ENCODE data around the gene SIRPG. TPM values are rescaled to one million over a fixed set of nuclear protein-coding genes. Genes with fewer than 3 reads are reported as not detected.

The SIRPG gene
- total RNA-seq, 1 donor from 2014 or later, result not detected

DNA sequence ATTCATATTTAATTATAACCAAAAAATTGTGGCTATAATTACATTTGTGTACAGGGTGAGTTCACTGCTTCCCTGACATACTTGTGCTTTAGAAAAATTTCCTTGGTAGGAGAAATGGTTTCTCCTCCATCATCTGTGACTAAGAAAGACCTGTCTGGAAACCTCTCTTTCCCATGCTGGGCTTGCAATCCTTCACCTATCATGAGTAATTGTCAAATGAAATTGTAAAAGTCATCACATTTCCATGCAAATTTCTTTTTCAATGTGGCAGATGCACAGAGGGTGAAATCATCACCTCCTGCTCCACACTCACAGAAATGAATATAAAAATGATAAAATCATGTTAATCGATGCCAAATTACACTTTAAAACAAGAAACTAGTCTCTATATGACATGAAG, 36.3 kb downstream of the SIRPG start:
- no peaks in the 10 kb centered on the region for H3F3A ChIP-seq (ENCODE audit: low read depth)
- TF ChIP-seq EZH2 (IDR thresholded peaks at IDR 0.05) (no peak), EZH2phosphoT487 (IDR thresholded peaks at IDR 0.05) (no peak)
- TF ChIP-seq, protein P1, sequence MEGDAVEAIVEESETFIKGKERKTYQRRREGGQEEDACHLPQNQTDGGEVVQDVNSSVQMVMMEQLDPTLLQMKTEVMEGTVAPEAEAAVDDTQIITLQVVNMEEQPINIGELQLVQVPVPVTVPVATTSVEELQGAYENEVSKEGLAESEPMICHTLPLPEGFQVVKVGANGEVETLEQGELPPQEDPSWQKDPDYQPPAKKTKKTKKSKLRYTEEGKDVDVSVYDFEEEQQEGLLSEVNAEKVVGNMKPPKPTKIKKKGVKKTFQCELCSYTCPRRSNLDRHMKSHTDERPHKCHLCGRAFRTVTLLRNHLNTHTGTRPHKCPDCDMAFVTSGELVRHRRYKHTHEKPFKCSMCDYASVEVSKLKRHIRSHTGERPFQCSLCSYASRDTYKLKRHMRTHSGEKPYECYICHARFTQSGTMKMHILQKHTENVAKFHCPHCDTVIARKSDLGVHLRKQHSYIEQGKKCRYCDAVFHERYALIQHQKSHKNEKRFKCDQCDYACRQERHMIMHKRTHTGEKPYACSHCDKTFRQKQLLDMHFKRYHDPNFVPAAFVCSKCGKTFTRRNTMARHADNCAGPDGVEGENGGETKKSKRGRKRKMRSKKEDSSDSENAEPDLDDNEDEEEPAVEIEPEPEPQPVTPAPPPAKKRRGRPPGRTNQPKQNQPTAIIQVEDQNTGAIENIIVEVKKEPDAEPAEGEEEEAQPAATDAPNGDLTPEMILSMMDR (IDR thresholded peaks at IDR 0.05), result no peak
- no peak overlapping the region for H3K9ac ChIP-seq
- Mint-ChIP-seq H3K36me3 (no peaks in the 10 kb centered on the region), H3K4me3 (no peak overlapping the region), H3K27ac (no peak overlapping the region), H3K27me3 (ENCODE audit: insufficient read depth, low read depth) (peaks cover 3% of the 10 kb centered on the region), H3K4me1 (peaks cover 3% of the 10 kb centered on the region), H3K9me3 (peaks cover 6% of the 10 kb centered on the region)
- H3K9me3 ChIP-seq (ENCODE audit: low read depth), result no peaks in the 10 kb centered on the region
- no peak overlapping the region for H3K4me3 ChIP-seq
- H3K27ac ChIP-seq, result no peak overlapping the region
- no peak overlapping the region for H3K4me2 ChIP-seq
- no peak overlapping the region for H2AFZ ChIP-seq (replicated peaks)
- H4K20me1 ChIP-seq (ENCODE audit: low read depth), result no peaks in the 10 kb centered on the region
- no peaks in the 10 kb centered on the region for H3K36me3 ChIP-seq
- H3K4me1 ChIP-seq, result no peaks in the 10 kb centered on the region
- peaks cover 2% of the 10 kb centered on the region for H3K27me3 ChIP-seq
- H3K79me2 ChIP-seq (ENCODE audit: low read depth), result no peaks in the 10 kb centered on the region
- no peak for DNase-seq (ENCODE audit: low spot score)

DNA sequence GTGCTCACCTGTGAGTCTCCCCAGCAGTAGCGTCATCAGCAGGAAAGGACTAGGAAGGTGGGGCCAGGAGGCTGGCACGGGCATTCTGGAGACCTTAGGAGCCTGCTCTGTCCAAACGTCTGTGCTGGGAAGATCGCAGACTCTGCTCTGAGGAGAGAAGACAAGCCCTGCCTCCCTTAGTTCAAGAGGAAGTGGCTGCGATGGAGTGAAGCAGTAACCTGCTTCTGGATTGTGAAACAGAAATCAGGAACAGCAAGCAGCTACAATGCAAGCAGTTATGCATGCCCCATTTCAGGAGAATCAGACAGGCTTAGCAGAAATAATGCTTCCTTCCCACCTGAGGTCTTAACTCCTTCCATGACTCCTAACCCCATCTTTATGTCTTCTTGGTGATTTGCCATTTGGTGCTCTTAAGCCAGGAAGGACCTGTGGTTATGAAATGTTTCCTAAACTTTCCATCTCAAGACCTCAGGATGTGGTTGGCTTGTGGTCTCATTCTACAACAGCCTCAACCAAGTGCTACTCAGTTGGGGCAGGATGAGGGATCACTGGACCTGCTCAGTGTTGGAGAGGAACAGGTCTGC, 37.6 kb downstream of the SIRPG start, which contains the start of gene SIRPB1:
TSS of gene SIRPB1 (minus strand) at position 149 of the 584 bp plus-strand sequence. CDS start at position 84, 65 bp downstream.
- Histone ChIP-seq H3F3A (ENCODE audit: low read depth) (no peaks in the 10 kb centered on the region), H3K4me3 (no peak within 1 kb of the TSS), H3K9ac (no peak within 1 kb of the TSS), H3K27ac (no peak within 1 kb of the TSS), H3K36me3 (no peaks in the 10 kb centered on the region), H3K9me3 (ENCODE audit: low read depth) (no peaks in the 10 kb centered on the region), H3K4me2 (no peak within 1 kb of the TSS), H4K20me1 (ENCODE audit: low read depth) (no peaks in the 10 kb centered on the region), H2AFZ (replicated peaks) (no peak within 1 kb of the TSS), H3K79me2 (ENCODE audit: low read depth) (no peaks in the 10 kb centered on the region), H3K4me1 (no peaks in the 10 kb centered on the region), H3K27me3 (peaks cover 5% of the 10 kb centered on the region)
- H3K36me3 Mint-ChIP-seq, result no peaks in the 10 kb centered on the region
- peaks cover 3% of the 10 kb centered on the region for H3K4me1 Mint-ChIP-seq
- no peak within 1 kb of the TSS for H3K27ac Mint-ChIP-seq
- DNase-seq (ENCODE audit: low spot score), result no peak
- peaks cover 3% of the 10 kb centered on the region for H3K27me3 Mint-ChIP-seq (ENCODE audit: insufficient read depth, low read depth)
- H3K9me3 Mint-ChIP-seq, result peaks cover 6% of the 10 kb centered on the region
- no peak within 1 kb of the TSS for H3K4me3 Mint-ChIP-seq
- no peak for TF ChIP-seq EZH2 (IDR thresholded peaks at IDR 0.05)
- TF ChIP-seq EZH2phosphoT487 (IDR thresholded peaks at IDR 0.05), result no peak
- TF ChIP-seq, protein P1 (IDR thresholded peaks at IDR 0.05), result no peak

DNA sequence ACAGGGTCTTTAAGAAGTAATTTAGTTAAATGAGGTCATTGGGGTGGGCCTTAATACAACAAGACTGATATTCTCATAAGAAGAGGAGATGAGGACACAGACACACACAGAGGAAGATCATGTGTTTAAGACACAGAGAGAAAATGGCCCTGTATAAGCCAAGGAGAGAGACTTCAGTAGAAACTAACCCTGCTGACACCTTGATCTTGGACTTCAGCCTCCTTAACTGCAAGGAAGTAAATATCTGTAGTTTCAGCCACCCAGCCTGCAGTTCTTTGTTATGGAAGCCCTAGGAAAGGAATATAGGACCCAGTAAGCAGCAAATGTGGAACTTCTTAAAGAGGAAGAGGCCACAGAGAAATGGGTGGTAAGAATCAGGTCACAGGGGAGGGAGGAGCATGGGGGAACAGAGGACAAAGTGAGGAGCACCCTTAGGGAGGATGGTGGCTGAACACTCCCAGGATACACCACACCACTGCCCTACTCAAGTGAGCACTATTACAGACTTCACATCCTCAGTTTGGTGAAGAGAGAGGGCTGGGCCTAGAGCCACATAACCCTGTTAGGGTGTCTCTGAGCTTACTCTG, 38.5 kb downstream of the SIRPG start:
- no peaks in the 10 kb centered on the region for H3K9me3 ChIP-seq (ENCODE audit: low read depth)
- Mint-ChIP-seq H3K36me3 (no peaks in the 10 kb centered on the region), H3K4me1 (peaks cover 3% of the 10 kb centered on the region), H3K9me3 (peaks cover 6% of the 10 kb centered on the region), H3K27ac (no peak overlapping the region), H3K27me3 (ENCODE audit: insufficient read depth, low read depth) (peaks cover 3% of the 10 kb centered on the region), H3K4me3 (no peak overlapping the region)
- no peaks in the 10 kb centered on the region for H3F3A ChIP-seq (ENCODE audit: low read depth)
- peaks cover 5% of the 10 kb centered on the region for H3K27me3 ChIP-seq
- H3K27ac ChIP-seq, result no peak overlapping the region
- H3K36me3 ChIP-seq, result no peaks in the 10 kb centered on the region
- H3K79me2 ChIP-seq (ENCODE audit: low read depth), result no peaks in the 10 kb centered on the region
- no peak overlapping the region for H3K4me3 ChIP-seq
- H3K4me2 ChIP-seq, result no peak overlapping the region
- no peak overlapping the region for H2AFZ ChIP-seq (replicated peaks)
- DNase-seq (ENCODE audit: low spot score), result no peak
- TF ChIP-seq, protein P1 (IDR thresholded peaks at IDR 0.05), result no peak
- TF ChIP-seq EZH2 (IDR thresholded peaks at IDR 0.05), result no peak
- TF ChIP-seq EZH2phosphoT487 (IDR thresholded peaks at IDR 0.05), result no peak
- H4K20me1 ChIP-seq (ENCODE audit: low read depth), result no peaks in the 10 kb centered on the region
- no peaks in the 10 kb centered on the region for H3K4me1 ChIP-seq
- no peak overlapping the region for H3K9ac ChIP-seq
